ENCODE data around the gene ING4.
A peak's percentile ranks its signal among the peaks of the same experiment; 100 is the strongest.

The ING4 gene

DNA sequence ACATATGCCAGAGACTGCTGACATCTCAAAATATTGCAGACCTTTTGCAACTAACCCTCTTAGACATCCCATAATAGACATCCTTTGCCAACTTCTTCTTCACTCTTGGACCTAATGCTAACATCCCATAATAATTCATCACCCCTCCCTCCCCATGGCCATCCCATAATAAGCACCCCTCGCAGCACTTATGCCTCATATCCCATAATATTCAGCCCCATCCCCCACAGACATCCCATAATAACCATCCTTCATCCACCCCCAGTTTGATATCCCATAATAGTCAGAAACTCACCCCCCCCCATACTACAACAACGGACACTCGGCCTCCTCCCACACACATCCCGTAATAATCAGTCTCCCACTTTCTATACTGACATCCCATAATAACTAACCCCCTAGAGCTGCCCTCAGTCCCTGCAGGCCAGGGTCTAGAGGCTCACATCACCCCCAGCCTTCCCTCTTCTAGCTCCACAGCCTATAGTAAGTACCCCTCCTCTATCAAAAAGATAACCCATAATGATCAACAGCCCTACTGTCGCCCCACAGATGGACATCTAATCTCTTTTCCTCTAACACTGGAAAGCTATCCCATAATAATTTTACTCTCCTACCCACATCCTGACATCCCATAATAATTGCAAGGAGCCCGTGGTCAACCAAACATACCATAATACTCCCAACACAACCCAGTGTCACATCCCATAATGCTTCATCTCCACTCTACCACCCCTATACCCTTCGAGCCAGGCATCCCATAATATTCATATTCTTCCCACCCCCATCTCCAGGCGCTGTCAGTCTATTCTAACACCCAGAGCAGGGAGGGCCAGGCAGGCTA is 54.9 kb downstream of the ING4 start:
- TF ChIP-seq, protein P1, sequence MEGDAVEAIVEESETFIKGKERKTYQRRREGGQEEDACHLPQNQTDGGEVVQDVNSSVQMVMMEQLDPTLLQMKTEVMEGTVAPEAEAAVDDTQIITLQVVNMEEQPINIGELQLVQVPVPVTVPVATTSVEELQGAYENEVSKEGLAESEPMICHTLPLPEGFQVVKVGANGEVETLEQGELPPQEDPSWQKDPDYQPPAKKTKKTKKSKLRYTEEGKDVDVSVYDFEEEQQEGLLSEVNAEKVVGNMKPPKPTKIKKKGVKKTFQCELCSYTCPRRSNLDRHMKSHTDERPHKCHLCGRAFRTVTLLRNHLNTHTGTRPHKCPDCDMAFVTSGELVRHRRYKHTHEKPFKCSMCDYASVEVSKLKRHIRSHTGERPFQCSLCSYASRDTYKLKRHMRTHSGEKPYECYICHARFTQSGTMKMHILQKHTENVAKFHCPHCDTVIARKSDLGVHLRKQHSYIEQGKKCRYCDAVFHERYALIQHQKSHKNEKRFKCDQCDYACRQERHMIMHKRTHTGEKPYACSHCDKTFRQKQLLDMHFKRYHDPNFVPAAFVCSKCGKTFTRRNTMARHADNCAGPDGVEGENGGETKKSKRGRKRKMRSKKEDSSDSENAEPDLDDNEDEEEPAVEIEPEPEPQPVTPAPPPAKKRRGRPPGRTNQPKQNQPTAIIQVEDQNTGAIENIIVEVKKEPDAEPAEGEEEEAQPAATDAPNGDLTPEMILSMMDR (conservative IDR thresholded peaks at IDR 0.05; ENCODE audit: low read depth, low read length), result no peak
- Histone ChIP-seq H2AFZ (ENCODE audit: low read depth) (peak overlapping the region; percentile 4; the same call in 1 of the 2 replicates), H3K27ac (no peak overlapping the region; the same call in 1 of the 2 replicates), H3K4me3 (IDR thresholded peaks at IDR 0.05; ENCODE audit: insufficient read depth, low read depth, low read length) (no peak overlapping the region), H3K4me1 (ENCODE audit: low read depth, poor library complexity, severe bottlenecking) (peaks cover 53% of the 10 kb centered on the region), H3K36me3 (ENCODE audit: insufficient read depth) (no peaks in the 10 kb centered on the region), H4K20me1 (ENCODE audit: insufficient read depth) (peaks cover 13% of the 10 kb centered on the region), H3K79me2 (ENCODE audit: insufficient read depth, low read depth) (peaks cover 32% of the 10 kb centered on the region), H3K9ac (no peak overlapping the region), H3K27me3 (ENCODE audit: insufficient read depth, low read depth) (no peaks in the 10 kb centered on the region), H3K4me2 (peak overlapping the region; percentile 31; the same call in 1 of the 2 replicates)

DNA sequence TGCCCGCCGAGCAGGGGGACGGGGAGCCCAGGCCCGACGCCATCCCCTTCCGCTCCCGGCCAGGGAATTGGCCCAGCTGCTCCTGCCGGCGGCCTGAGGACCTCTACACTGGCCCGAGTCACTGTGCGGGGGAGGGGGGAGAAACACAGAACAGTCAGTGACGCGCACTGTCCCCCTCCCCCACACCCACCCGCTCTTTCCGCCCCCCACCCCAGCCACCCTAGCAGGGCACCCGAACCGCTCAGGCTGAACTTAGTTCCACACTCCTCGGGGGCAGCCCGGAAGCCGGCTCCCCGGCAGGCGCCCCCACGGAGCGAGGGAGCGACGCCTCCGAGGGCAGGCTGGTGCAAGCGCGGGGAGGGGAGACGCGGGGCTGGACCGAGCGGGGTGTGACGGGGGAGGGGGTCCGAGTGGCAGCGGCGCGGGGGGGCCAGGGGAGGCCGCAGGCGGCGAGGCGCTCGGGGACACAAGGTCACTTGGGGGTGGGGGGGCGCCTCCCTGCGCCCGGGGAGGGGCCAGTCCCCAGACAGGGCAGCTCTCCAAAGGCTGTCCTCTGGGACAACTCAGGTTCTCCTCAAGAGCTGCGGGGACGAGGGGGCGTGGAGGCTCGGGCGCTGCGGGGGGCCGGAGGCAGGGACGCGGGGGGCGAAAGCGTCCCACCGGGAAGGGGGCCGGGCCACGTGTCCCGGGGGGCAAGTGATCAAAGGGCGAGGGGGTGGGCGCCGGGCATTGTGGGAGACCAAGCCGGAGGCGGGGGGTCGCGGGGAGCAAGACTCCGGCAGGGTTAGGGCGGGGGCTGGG is 56.4 kb downstream of the ING4 start:
- TF ChIP-seq, protein P1 (conservative IDR thresholded peaks at IDR 0.05; ENCODE audit: low read depth, low read length), result no peak
- Histone ChIP-seq H3K9ac (peak overlapping the region; percentile 49; the same call in 1 of the 2 replicates), H3K4me3 (IDR thresholded peaks at IDR 0.05; ENCODE audit: insufficient read depth, low read depth, low read length) (peak overlapping the region; percentile 16), H3K27ac (peak overlapping the region; percentile 45), H3K27me3 (ENCODE audit: insufficient read depth, low read depth) (no peaks in the 10 kb centered on the region), H3K36me3 (ENCODE audit: insufficient read depth) (peaks cover 2% of the 10 kb centered on the region; the same call in 1 of the 2 replicates), H4K20me1 (ENCODE audit: insufficient read depth) (peaks cover 13% of the 10 kb centered on the region), H3K79me2 (ENCODE audit: insufficient read depth, low read depth) (peaks cover 44% of the 10 kb centered on the region), H3K4me2 (peak overlapping the region; percentile 96; the same call in 1 of the 2 replicates), H2AFZ (ENCODE audit: low read depth) (no peak overlapping the region), H3K4me1 (ENCODE audit: low read depth, poor library complexity, severe bottlenecking) (peaks cover 43% of the 10 kb centered on the region)

DNA sequence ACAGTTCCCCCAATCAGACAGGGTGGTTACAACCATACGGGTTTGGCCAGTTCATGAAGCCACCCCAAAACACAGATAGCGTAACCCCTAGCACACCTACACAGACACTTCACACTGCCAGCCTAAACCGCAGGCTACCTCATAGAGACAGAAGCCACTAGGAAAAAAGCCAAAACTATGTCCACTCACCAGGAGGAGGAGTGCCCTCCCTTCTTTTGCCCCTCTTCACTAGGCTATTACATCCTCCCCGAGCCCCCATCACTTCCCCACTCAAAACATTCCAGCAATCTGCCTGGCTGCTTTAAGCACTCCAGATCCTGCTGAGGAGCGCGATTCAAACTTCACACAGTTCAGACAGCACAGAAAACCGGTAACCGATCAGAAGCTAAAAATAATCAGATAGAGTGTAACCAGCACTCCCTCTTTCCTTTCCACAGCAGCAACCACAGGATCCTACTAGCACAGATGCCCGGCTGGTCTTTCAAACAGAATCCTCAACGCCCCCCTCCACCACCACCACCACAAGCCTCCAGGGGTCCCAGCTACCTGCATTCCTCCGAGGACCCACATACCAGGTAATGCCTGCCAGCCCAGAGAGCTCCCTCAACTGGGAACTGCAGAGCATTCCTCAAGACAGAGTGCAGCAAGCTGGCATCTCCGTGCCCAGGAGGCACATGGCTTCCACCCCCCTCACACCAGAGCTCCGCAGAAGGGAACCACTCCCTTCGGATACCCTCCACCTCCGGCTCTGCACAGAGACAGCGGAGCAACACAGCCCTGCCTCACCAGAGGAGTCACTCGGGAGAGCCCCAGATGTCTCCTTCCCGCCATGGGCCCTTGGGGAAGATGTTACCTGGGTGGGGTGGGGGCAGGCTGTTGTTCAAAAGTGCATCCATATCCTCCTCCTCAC is 57.2 kb downstream of the ING4 start:
- peak overlapping the region; percentile 49; the same call in 1 of the 2 replicates for H3K9ac ChIP-seq
- peak overlapping the region; percentile 16 for H3K4me3 ChIP-seq (IDR thresholded peaks at IDR 0.05; ENCODE audit: insufficient read depth, low read depth, low read length)
- peaks cover 13% of the 10 kb centered on the region for H4K20me1 ChIP-seq (ENCODE audit: insufficient read depth)
- TF ChIP-seq, protein P1 (conservative IDR thresholded peaks at IDR 0.05; ENCODE audit: low read depth, low read length), result no peak
- H3K4me2 ChIP-seq, result peak overlapping the region; percentile 96
- peaks cover 38% of the 10 kb centered on the region for H3K4me1 ChIP-seq (ENCODE audit: low read depth, poor library complexity, severe bottlenecking)
- peak overlapping the region; percentile 45; the same call in 1 of the 2 replicates for H3K27ac ChIP-seq
- peaks cover 51% of the 10 kb centered on the region for H3K79me2 ChIP-seq (ENCODE audit: insufficient read depth, low read depth)
- no peaks in the 10 kb centered on the region for H3K27me3 ChIP-seq (ENCODE audit: insufficient read depth, low read depth)
- no peak overlapping the region for H2AFZ ChIP-seq (ENCODE audit: low read depth)
- peaks cover 5% of the 10 kb centered on the region; the same call in 1 of the 2 replicates for H3K36me3 ChIP-seq (ENCODE audit: insufficient read depth)
